Measurements from ENCODE around the gene MMP2.

- TF ChIP-seq POLR2A (IDR thresholded peaks at IDR 0.05), result no peak
- TF ChIP-seq, protein P1, sequence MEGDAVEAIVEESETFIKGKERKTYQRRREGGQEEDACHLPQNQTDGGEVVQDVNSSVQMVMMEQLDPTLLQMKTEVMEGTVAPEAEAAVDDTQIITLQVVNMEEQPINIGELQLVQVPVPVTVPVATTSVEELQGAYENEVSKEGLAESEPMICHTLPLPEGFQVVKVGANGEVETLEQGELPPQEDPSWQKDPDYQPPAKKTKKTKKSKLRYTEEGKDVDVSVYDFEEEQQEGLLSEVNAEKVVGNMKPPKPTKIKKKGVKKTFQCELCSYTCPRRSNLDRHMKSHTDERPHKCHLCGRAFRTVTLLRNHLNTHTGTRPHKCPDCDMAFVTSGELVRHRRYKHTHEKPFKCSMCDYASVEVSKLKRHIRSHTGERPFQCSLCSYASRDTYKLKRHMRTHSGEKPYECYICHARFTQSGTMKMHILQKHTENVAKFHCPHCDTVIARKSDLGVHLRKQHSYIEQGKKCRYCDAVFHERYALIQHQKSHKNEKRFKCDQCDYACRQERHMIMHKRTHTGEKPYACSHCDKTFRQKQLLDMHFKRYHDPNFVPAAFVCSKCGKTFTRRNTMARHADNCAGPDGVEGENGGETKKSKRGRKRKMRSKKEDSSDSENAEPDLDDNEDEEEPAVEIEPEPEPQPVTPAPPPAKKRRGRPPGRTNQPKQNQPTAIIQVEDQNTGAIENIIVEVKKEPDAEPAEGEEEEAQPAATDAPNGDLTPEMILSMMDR (IDR thresholded peaks at IDR 0.05), result no peak
Measured at GRCh38 chr16:55499951-55500529, 21.0 kb downstream of the MMP2 start.

All from heart left ventricle (tissue), 13 donors.